Tibial nerve (tissue), 4 donors: ENCODE results near the gene MAJIN. TPM values are rescaled to one million over a fixed set of nuclear protein-coding genes. Genes with fewer than 3 reads are reported as not detected.

Experiments
- DNase-seq, 2 donors: peaks; one replicate each; pipeline ENCODE4 v3.0.0-alpha.2; 2019; ENCODE audit warnings: low spot score in 2 of 2
- H3K27ac ChIP-seq, 4 donors: fragments of 200-600 bp; sonication (generic) in 3 of 4; one replicate each; pipeline ENCODE4 v1.5.1; 2017 to 2019; ENCODE audit warnings: mild to moderate bottlenecking in 1 of 4
- H3K27me3 ChIP-seq, 2 donors: fragments of 200-600 bp; sonication (generic) in 1 of 2; one replicate each; pipeline versions ENCODE4 v1.5.1 to v1.6.0; 2017 to 2019
- H3K36me3 ChIP-seq, 3 donors: fragments of 200-600 bp; sonication (generic); one replicate each; pipeline ENCODE4 v1.5.1; 2018 to 2019
- H3K4me1 ChIP-seq, 4 donors: fragments of 200-600 bp; sonication (generic) in 3 of 4; one replicate each; pipeline ENCODE4 v1.5.1; 2017 to 2019
- H3K4me3 ChIP-seq, 4 donors: fragments of 200-600 bp; sonication (generic) in 3 of 4; one replicate each; pipeline ENCODE4 v1.5.1; 2017 to 2019; ENCODE audit warnings: mild to moderate bottlenecking in 1 of 4, moderate library complexity in 1 of 4
- H3K9me3 ChIP-seq, 4 donors: fragments of 200-600 bp; sonication (generic) in 3 of 4; one replicate each; pipeline ENCODE4 v1.5.1; 2017 to 2019
- CTCF ChIP-seq, 5 experiments: fragments of 200-600 bp in 3 of 5; fragments of 450-650 bp in 2 of 5; sonication (generic) in 3 of 5; IDR thresholded peaks; one replicate each; pipeline ENCODE4 v1.5.1; 2016 to 2019; ENCODE audit warnings: antibody characterized with exemption in 5 of 5, mild to moderate bottlenecking in 3 of 5, moderate library complexity in 2 of 5
- EP300 ChIP-seq, 2 donors: sonication (generic); formaldehyde crosslinking; IDR thresholded peaks; one replicate each; pipeline ENCODE4 v1.6.1; 2017; ENCODE audit warnings: antibody characterized with exemption in 2 of 2, mild to moderate bottlenecking in 1 of 2
- POLR2A ChIP-seq, 2 donors: fragments of 450-650 bp; IDR thresholded peaks; one replicate each; pipeline ENCODE4 v1.6.1; 2017; ENCODE audit warnings: antibody characterized with exemption in 2 of 2, mild to moderate bottlenecking in 2 of 2, moderate library complexity in 2 of 2
- WGBS, 2 donors: methylation state at CpG; one replicate each; pipeline ENCODE4 v1.1.5; 2018; 5-methylcytosine and 5-hydroxymethylcytosine counted together
- total RNA-seq, 4 donors: library from RNA; depleted of rRNA; stranded (reverse); fragments of >200 nt; gene quantifications; one replicate each; pipeline ENCODE4 v1.1.0, GENCODE V29; 2016

The MAJIN gene
- total RNA-seq, 4 donors from 2014 or later, result not detected

- TF ChIP-seq POLR2A (IDR thresholded peaks at IDR 0.05) (no peak), EP300 (IDR thresholded peaks at IDR 0.05) (no peak), CTCF (IDR thresholded peaks at IDR 0.05) (no peak)
- Histone ChIP-seq H3K4me1 (peaks cover 0 to 32% (median 15%) of the 10 kb centered on the region in 4 donors), H3K4me3 (no peak overlapping the region), H3K9me3 (no peaks in the 10 kb centered on the region), H3K27me3 (no peaks in the 10 kb centered on the region), H3K27ac (no peak overlapping the region), H3K36me3 (peaks cover 7 to 54% (median 44%) of the 10 kb centered on the region in 3 donors)
- 84 to 95% methylated on average over 7 to 16 of the region's 17 CpGs for WGBS, 2 donors
- no peak for DNase-seq
Measured at GRCh38 chr11:64914123-64914522, 57.8 kb downstream of the MAJIN start.

GRCh38 chr11:64913171-64913727 is 58.7 kb downstream of the MAJIN start:
- Histone ChIP-seq H3K4me1 (peaks cover 0 to 23% (median 12%) of the 10 kb centered on the region in 4 donors), H3K27me3 (no peaks in the 10 kb centered on the region), H3K27ac (no peak overlapping the region), H3K9me3 (no peaks in the 10 kb centered on the region), H3K4me3 (no peak overlapping the region), H3K36me3 (peaks cover 7 to 63% (median 44%) of the 10 kb centered on the region in 3 donors)
- TF ChIP-seq CTCF (IDR thresholded peaks at IDR 0.05) (no peak), POLR2A (IDR thresholded peaks at IDR 0.05) (no peak), EP300 (IDR thresholded peaks at IDR 0.05) (no peak)
- no peak for DNase-seq
- 84 to 89% methylated on average over 18 of the region's 18 CpGs for WGBS, 2 donors

- Histone ChIP-seq H3K27ac (no peak overlapping the region), H3K4me3 (no peak overlapping the region), H3K36me3 (peaks cover 7 to 79% (median 50%) of the 10 kb centered on the region in 3 donors), H3K27me3 (no peaks in the 10 kb centered on the region), H3K4me1 (peaks cover 0 to 16% (median 10%) of the 10 kb centered on the region in 4 donors), H3K9me3 (no peaks in the 10 kb centered on the region)
- TF ChIP-seq POLR2A (IDR thresholded peaks at IDR 0.05) (no peak), EP300 (IDR thresholded peaks at IDR 0.05) (no peak), CTCF (IDR thresholded peaks at IDR 0.05) (no peak)
- 78 to 89% methylated on average over 4 to 8 of the region's 9 CpGs for WGBS, 2 donors
- DNase-seq, result no peak
Measured at GRCh38 chr11:64911689-64912088, 60.2 kb downstream of the MAJIN start.

GRCh38 chr11:64911142-64911541 is 60.8 kb downstream of the MAJIN start:
- no peaks in the 10 kb centered on the region for H3K27me3 ChIP-seq
- H3K4me1 ChIP-seq, result peaks cover 0 to 13% (median 6%) of the 10 kb centered on the region in 4 donors
- DNase-seq, result no peak
- H3K4me3 ChIP-seq, result no peak overlapping the region
- TF ChIP-seq CTCF (IDR thresholded peaks at IDR 0.05) (no peak), EP300 (IDR thresholded peaks at IDR 0.05) (no peak)
- 73 to 78% methylated on average over 7 of the region's 7 CpGs for WGBS, 2 donors
- H3K36me3 ChIP-seq, result peaks cover 7 to 84% (median 50%) of the 10 kb centered on the region in 3 donors
- no peaks in the 10 kb centered on the region for H3K9me3 ChIP-seq
- H3K27ac ChIP-seq, result no peak overlapping the region

GRCh38 chr11:64910451-64911093 is 61.3 kb downstream of the MAJIN start:
- no peak for DNase-seq
- Histone ChIP-seq H3K9me3 (no peaks in the 10 kb centered on the region), H3K27ac (no peak overlapping the region), H3K36me3 (peaks cover 9 to 90% (median 50%) of the 10 kb centered on the region in 3 donors), H3K27me3 (no peaks in the 10 kb centered on the region), H3K4me3 (no peak overlapping the region), H3K4me1 (peaks cover 0 to 7% (median 2%) of the 10 kb centered on the region in 4 donors)
- WGBS, 2 donors, result 89 to 91% methylated on average over 18 to 20 of the region's 27 CpGs
- no peak for TF ChIP-seq EP300 (IDR thresholded peaks at IDR 0.05)
- no peak for TF ChIP-seq CTCF (IDR thresholded peaks at IDR 0.05)
- TF ChIP-seq POLR2A (IDR thresholded peaks at IDR 0.05), result no peak
